Measurements from ENCODE around the gene HPD. TPM values are rescaled to one million over a fixed set of nuclear protein-coding genes. Genes with fewer than 3 reads are reported as not detected.

The HPD gene
- total and polyA plus RNA-seq, 2 donors (not counting 3 experiments of a cell fraction or from before 2014, with no cell fraction given): not detected

DNA sequence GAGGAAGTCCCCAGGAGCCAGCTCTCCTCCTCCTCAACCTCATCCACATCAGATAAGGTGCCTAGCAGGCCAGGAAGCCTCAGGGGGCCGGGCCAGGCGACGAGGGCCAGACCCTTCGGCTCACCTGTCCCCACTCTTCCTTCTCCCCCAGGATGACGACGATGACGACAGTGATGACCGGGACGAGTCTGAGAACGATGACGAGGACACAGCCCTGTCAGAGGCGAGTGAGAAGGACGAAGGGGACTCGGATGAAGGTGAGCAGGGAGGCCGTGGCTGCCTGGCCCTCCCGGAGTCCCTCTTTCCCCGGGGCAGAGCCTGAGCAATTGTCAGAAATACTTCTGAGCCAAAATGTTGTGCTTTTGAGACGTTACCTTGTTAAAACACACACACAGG is 41.0 kb downstream of the HPD start:
- ChIA-PET CTCF (no interaction called here), POLR2A (no interaction called here)
- Histone ChIP-seq H3K79me2 (ENCODE audit: control insufficient read depth, insufficient read depth, low read length) (peaks cover 21% of the 10 kb centered on the region), H3K27me3 (ENCODE audit: control insufficient read depth in 2 of 2, insufficient read depth in 2 of 2, low read length in 2 of 2) (no peaks in the 10 kb centered on the region), H4K20me1 (replicated peaks; ENCODE audit: control insufficient read depth, extremely low read depth, insufficient read depth, low read length) (no peaks in the 10 kb centered on the region), H3K4me2 (ENCODE audit: insufficient read depth, low read length) (no peak overlapping the region), H3K27ac (ENCODE audit: insufficient read depth, low read depth, low read length) (no peak overlapping the region), H2AFZ (ENCODE audit: low read depth, low read length) (no peak overlapping the region), H3K36me3 (ENCODE audit: control insufficient read depth in 2 of 2, extremely low read depth in 1 of 2, insufficient read depth in 2 of 2, low read length in 2 of 2) (peaks cover 20 to 49% of the 10 kb centered on the region in 2 experiments), H3K4me3 (replicated peaks in 1 of 3; ENCODE audit: insufficient read depth in 1 of 3, low read depth in 1 of 3, low read length in 3 of 3) (no peak overlapping the region), H3K4me1 (ENCODE audit: control insufficient read depth, extremely low read depth, insufficient read depth, low read length) (peaks cover 6% of the 10 kb centered on the region), H3K9me1 (replicated peaks; ENCODE audit: control insufficient read depth, extremely low read depth, insufficient read depth, low read length) (no peaks in the 10 kb centered on the region), H3K9me3 (replicated peaks; ENCODE audit: control insufficient read depth, insufficient read depth, low read length) (no peaks in the 10 kb centered on the region), H3K9ac (replicated peaks; ENCODE audit: extremely low read depth, insufficient read depth, low read length) (no peak overlapping the region)
- TF ChIP-seq GATA2 (IDR thresholded peaks at IDR 0.05; ENCODE audit: insufficient read depth, insufficient read length, low read depth, low read length): no peak
- no peak for TF ChIP-seq JUN (IDR thresholded peaks at IDR 0.05; ENCODE audit: borderline replicate concordance, insufficient read depth, insufficient read length, low read depth)
- no peak for TF ChIP-seq EZH2 (IDR thresholded peaks at IDR 0.05; ENCODE audit: borderline replicate concordance, low read depth, low read length, severe bottlenecking)
- TF ChIP-seq MYC (IDR thresholded peaks at IDR 0.05; ENCODE audit: low read depth, low read length): no peak
- no peak for TF ChIP-seq MAX (IDR thresholded peaks at IDR 0.05; ENCODE audit: insufficient read depth, insufficient read length)
- no peak for TF ChIP-seq POLR2AphosphoS5 (IDR thresholded peaks at IDR 0.05; ENCODE audit: insufficient read depth, low read depth, low read length)
- no peak for TF ChIP-seq FOS (IDR thresholded peaks at IDR 0.05; ENCODE audit: borderline replicate concordance, insufficient read depth, low read length)
- no peak for TF ChIP-seq POLR2A (IDR thresholded peaks at IDR 0.05; ENCODE audit: low read depth, low read length)
- TF ChIP-seq CTCF (IDR thresholded peaks at IDR 0.05; ENCODE audit: extremely low read depth in 1 of 2, insufficient read depth in 1 of 2, low read depth in 1 of 2, low read length in 2 of 2): no peak
- BruUV-seq (replicated peaks): no TSS peak
- dilution Hi-C loops (cut with MboI; ENCODE audit: extremely low pct_ligation_motif_present, low sequenced_read_pairs): no loop called here
- FAIRE-seq (no peak), DNase-seq (ENCODE audit: low read depth, low spot score) (no peak)
- intact Hi-C loops (cut with micrococcal nuclease): no loop called here
